GM18867 (cell line): ENCODE results near the gene SYT11.

Experiments
- ATAC-seq: cut with Tn5 transposase; IDR thresholded peaks from one replicate; pipeline ENCODE4 v1.9.1; 2021; ENCODE audit warnings: mild to moderate bottlenecking, moderate library complexity; ENCODE audit not compliant: unreplicated experiment

SYT11 gene

GRCh38 chr1:155934097-155934935 lies 74.9 kb downstream of the SYT11 start, which contains the start of gene KHDC4:
TSS of gene KHDC4 (minus strand) at chr1:155934413. CDS start at chr1:155934373, 40 bp downstream.
- ATAC-seq: peak; percentile 91
